Brain pericyte (primary cell): Measurements from ENCODE around the gene MMP13.
A peak's percentile ranks its signal among the peaks of the same experiment; 100 is the strongest.
"Not testable (repeated sequence)": the region's sequence is repeated elsewhere in the genome, so short reads cannot be mapped to it uniquely, and the experiment has no call there.

Experiments used
- DNase-seq: peaks from one replicate; pipeline ENCODE4 v3.0.0-alpha.2; 2012; ENCODE audit warnings: low read depth, low spot score

Gene MMP13

GRCh38 chr11:102955624-102956023 is at the start of gene MMP13:
Gene MMP13, minus strand, starts transcription at chr11:102955732. Its CDS starts 27 bp downstream, at chr11:102955705.
- no peak for DNase-seq

- not testable (repeated sequence) for DNase-seq
Measured at GRCh38 chr11:103004234-103004633, 48.7 kb upstream of the MMP13 start.

GRCh38 chr11:102994105-102994504 is 38.6 kb upstream of the MMP13 start:
- DNase-seq, result no peak

GRCh38 chr11:102991776-102992175 is 36.2 kb upstream of the MMP13 start:
- DNase-seq, result no peak

GRCh38 chr11:102990145-102990544 is 34.6 kb upstream of the MMP13 start:
- no peak for DNase-seq

- no peak for DNase-seq
Measured at GRCh38 chr11:102989379-102990047, 34.0 kb upstream of the MMP13 start.

- no peak for DNase-seq
Measured at GRCh38 chr11:102986815-102987214, 31.3 kb upstream of the MMP13 start.

- DNase-seq, result no peak
Measured at GRCh38 chr11:102985850-102986249, 30.3 kb upstream of the MMP13 start.

- no peak for DNase-seq
Measured at GRCh38 chr11:102983486-102983885, 28.0 kb upstream of the MMP13 start.

GRCh38 chr11:102981324-102981910 is 25.9 kb upstream of the MMP13 start:
- DNase-seq, result no peak

GRCh38 chr11:102974552-102975280 is 19.2 kb upstream of the MMP13 start:
- DNase-seq, result no peak

- DNase-seq, result not testable (repeated sequence)
Measured at GRCh38 chr11:102973698-102974097, 18.2 kb upstream of the MMP13 start.

- DNase-seq, result no peak
Measured at GRCh38 chr11:102972853-102973252, 17.3 kb upstream of the MMP13 start.

- no peak for DNase-seq
Measured at GRCh38 chr11:102971766-102972165, 16.2 kb upstream of the MMP13 start.

- no peak for DNase-seq
Measured at GRCh38 chr11:102967497-102967896, 12.0 kb upstream of the MMP13 start.

GRCh38 chr11:102966011-102966410 is 10.5 kb upstream of the MMP13 start:
- DNase-seq, result no peak

GRCh38 chr11:102964867-102965266 is 9.3 kb upstream of the MMP13 start:
- no peak for DNase-seq

- no peak for DNase-seq
Measured at GRCh38 chr11:102957953-102958352, 2.4 kb upstream of the MMP13 start.

- DNase-seq, result no peak
Measured at GRCh38 chr11:102950622-102951081, 4.9 kb downstream of the MMP13 start.

- DNase-seq, result no peak
Measured at GRCh38 chr11:102946237-102946636, 9.3 kb downstream of the MMP13 start.

GRCh38 chr11:102940714-102941588 is 14.6 kb downstream of the MMP13 start:
- DNase-seq, result peak; percentile 17
